ENCODE data around the gene TENM3. TPM values are rescaled to one million over a fixed set of nuclear protein-coding genes. Genes with fewer than 3 reads are reported as not detected.
"Not testable (repeated sequence)": the region's sequence is repeated elsewhere in the genome, so short reads cannot be mapped to it uniquely, and the experiment has no call there.

The TENM3 gene
- 1 to 10 TPM; 2.0 to 2.1 TPM for total RNA-seq
- long read RNA-seq, donor 1, partial matches to known transcripts = 0 of 1 reads
- long read RNA-seq, donor 1, other reads (novel, unspliced or antisense) = 1 of 1 reads
- long read RNA-seq, donor 2 = 0 reads

DNA sequence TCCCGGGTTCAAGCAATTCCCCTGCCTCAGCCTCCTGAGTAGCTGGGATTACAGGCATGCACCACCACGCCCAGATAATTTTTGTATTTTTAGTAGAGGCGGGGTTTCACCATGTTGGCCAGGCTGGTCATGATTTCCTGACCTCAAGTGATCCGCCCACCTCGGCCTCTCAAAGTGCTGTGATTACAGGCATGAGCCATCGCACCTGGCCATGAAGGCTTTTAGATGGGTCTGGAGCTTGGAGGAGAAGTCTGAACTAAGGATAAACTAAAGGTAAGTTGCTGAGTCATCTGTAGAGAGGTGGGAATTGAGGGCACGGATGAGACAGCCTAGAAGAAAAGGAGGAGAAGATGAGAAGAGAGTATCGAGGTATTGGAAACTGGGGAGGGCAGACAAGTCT is at the start of gene TENM3:
Gene TENM3 (plus strand): TSS at position 199 of the 400 bp plus-strand sequence. CDS start 80,619 bp downstream, outside the sequence.
- DNase-seq (ENCODE audit: low spot score); intact Hi-C loops (cut with DNase I): not testable (repeated sequence)

DNA sequence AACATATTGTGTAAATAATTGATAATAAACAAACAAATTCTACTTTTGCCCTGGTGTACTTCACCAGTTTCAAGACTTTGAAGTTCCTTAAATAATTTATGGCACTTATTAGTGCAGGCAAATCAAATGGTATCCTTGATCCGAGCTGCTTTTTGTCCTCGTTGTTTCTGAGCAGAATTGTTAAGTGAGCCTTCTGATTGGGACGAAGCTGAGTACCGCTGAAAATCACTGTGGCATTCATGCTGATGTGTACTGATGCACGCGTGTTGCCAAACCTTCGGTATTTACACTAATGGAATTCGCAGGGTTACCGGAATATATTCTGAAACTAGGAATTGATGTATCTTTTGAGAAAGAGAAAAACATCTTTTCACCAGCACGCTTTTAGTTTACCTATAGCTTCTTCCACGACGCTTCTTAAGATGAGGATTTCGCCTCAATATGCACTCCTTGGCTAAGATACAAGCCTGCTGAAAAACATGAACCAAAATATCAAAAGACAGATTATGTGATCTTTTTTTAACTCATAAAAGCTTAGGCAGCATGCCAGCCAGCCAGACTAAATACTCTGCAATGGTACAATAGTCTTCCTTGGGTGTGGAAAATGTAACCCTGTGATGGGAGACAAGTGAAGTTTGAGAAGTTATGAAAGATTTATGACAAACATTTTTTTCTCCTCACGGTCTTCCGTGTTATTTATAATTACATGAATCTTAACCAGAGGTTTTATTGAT is 48.9 kb upstream of the TENM3 start:
- intact Hi-C loops (cut with DNase I) = no loop called here
- no peak for DNase-seq (ENCODE audit: low spot score)

GRCh38 chr4:182197611-182198010 is 45.6 kb upstream of the TENM3 start:
- DNase-seq (ENCODE audit: low spot score) = no peak

GRCh38 chr4:182201871-182202270 is 41.3 kb upstream of the TENM3 start:
- no peak for DNase-seq (ENCODE audit: low spot score)
- intact Hi-C loops (cut with DNase I) = no loop called here

More at GRCh38 chr4:182197611-182198010, 45.6 kb upstream of the TENM3 start:
- intact Hi-C loops (cut with DNase I) = no loop called here

DNA sequence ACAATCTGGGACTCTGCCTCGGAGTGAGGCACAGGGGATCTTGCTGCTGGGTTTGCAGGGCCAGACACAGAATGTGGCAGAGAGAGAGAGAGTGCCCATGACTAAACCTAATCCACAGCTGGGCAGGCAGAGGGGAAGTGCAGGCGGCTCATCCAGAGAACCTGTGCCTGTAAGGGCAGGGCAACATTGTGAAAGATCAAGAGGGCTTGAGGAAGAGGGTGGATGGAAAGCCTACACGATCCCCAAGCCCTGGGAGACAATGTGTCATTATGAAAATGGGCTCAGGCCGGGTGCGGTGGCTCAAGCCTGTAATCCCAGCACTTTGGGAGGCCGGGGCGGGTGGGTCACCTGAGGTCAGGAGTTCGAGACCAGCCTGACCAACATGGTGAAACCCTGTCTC is 40.6 kb upstream of the TENM3 start:
- DNase-seq (ENCODE audit: low spot score) = no peak
- intact Hi-C loops (cut with DNase I) = no loop called here

DNA sequence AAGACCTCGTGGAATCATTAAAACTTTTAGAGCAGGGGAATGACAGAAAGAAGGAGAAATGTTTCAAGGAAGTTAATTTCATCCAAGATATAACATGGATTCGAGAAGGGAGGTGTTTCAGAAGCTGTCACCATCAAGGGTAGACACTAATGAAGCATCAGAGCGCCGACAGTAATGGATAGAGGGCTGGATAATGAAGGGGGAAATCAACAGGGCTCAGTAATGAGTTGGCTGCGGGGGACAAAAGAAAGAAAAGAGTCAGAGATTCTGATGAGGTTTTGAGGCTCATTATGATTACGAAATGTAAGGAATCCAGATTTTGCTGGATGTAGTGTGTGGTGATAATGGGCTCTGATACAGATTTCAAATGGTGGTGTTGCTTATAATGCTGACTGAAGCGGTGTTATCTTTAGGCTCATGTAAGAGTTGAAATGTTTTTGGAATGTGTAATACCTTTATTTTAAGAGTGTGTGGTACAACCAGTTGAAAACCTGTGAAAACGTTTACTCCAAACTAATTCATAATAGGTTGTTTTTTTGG is 39.3 kb upstream of the TENM3 start:
- DNase-seq (ENCODE audit: low spot score) = no peak
- intact Hi-C loops (cut with DNase I) = no loop called here

- no peak for DNase-seq (ENCODE audit: low spot score)
- intact Hi-C loops (cut with DNase I) = no loop called here
Observed at GRCh38 chr4:182205306-182205705, 37.9 kb upstream of the TENM3 start.

- intact Hi-C loops (cut with DNase I) = no loop called here
- DNase-seq (ENCODE audit: low spot score) = no peak
Observed at GRCh38 chr4:182206266-182206665, 36.9 kb upstream of the TENM3 start.

DNA sequence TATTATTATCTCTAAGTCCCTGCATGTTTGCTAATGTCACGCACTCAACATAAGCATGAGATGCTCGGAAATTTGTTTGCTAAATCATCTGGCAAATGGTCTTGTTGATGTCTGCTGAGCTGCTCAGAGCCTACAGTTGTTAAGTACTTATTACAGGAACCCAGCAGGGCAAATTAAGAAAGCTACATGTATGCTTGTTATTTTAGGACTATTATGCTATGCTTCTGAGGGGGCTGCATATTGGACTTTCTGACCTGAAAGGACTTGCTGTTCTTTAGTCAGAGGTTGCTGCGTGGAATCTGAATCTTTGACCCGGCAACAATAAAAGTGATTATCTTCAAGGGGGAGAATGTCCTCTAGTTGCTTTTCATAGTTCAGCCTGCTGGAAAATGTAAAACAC is 36.3 kb upstream of the TENM3 start:
- intact Hi-C loops (cut with DNase I) = no loop called here
- no peak for DNase-seq (ENCODE audit: low spot score)

GRCh38 chr4:182207830-182208396 is 35.3 kb upstream of the TENM3 start:
- intact Hi-C loops (cut with DNase I) = no loop called here
- no peak for DNase-seq (ENCODE audit: low spot score)

- DNase-seq (ENCODE audit: low spot score) = no peak
- intact Hi-C loops (cut with DNase I) = no loop called here
Observed at GRCh38 chr4:182208526-182209050, 34.6 kb upstream of the TENM3 start.

GRCh38 chr4:182212211-182212761 is 30.9 kb upstream of the TENM3 start:
- no peak for DNase-seq (ENCODE audit: low spot score)
- intact Hi-C loops (cut with DNase I) = no loop called here

GRCh38 chr4:182213004-182213403 is 30.2 kb upstream of the TENM3 start:
- intact Hi-C loops (cut with DNase I) = no loop called here

DNA sequence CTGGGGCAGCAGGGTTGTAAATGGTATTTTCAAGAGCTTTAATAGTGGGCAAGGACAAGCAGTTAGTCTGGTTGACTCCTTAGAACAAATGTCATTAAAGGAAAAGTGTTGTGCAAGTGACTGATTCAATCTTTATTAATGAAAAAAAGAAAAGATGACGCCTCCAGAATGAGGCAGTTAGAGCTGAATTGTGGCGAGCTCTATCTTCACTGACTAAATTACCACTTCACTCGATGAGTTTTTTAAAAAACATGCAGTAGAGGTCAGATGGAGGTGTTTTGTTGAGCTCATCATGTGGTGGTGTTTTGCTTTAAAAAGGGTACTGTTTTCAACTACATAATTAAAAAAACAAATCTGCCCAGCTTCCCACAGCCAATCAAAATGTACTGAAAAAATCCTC is 28.1 kb upstream of the TENM3 start:
- intact Hi-C loops (cut with DNase I) = no loop called here
- DNase-seq (ENCODE audit: low spot score) = no peak

More at GRCh38 chr4:182213004-182213403, 30.2 kb upstream of the TENM3 start:
- no peak for DNase-seq (ENCODE audit: low spot score)

- intact Hi-C loops (cut with DNase I) = no loop called here
- no peak for DNase-seq (ENCODE audit: low spot score)
Observed at GRCh38 chr4:182216005-182216404, 27.2 kb upstream of the TENM3 start.

- intact Hi-C loops (cut with DNase I) = no loop called here
- DNase-seq (ENCODE audit: low spot score) = no peak
Observed at GRCh38 chr4:182219411-182220056, 23.7 kb upstream of the TENM3 start.

GRCh38 chr4:182221987-182222386 is 21.2 kb upstream of the TENM3 start:
- intact Hi-C loops (cut with DNase I) = no loop called here

DNA sequence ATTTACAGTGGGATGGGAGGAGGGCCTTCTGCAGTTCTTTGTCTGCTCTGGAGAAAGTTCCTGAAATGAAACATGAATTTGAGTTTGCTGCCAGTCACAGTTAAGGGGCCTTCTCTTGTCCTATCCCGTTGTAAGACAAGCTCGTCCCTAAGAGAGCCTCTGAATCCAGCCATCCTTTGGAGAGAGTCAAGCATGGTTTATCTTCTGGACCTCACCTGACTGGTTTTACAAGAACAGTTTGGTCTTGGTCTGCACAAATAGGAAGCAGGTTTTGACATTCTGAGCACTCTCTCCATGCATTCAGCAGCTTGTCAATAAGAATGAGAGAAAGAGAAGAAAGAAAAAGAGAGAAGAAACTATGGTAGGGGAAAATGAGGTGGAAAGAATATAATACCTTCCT is 20.4 kb upstream of the TENM3 start:
- intact Hi-C loops (cut with DNase I) = no loop called here
- DNase-seq (ENCODE audit: low spot score) = no peak

More at GRCh38 chr4:182221987-182222386, 21.2 kb upstream of the TENM3 start:
- no peak for DNase-seq (ENCODE audit: low spot score)

GRCh38 chr4:182223708-182224107 is 19.5 kb upstream of the TENM3 start:
- no peak for DNase-seq (ENCODE audit: low spot score)
- intact Hi-C loops (cut with DNase I) = no loop called here

All from posterior vena cava (tissue), 2 donors.